Keratinocyte (primary cell): ENCODE measurements around the gene SCP2. TPM values are rescaled to one million over a fixed set of nuclear protein-coding genes. Genes with fewer than 3 reads are reported as not detected.

Source experiments
- DNase-seq: peaks from one replicate; pipeline ENCODE4 v3.0.0-alpha.2; 2011; ENCODE audit warnings: low read depth, missing footprints, low spot score
- FAIRE-seq: peaks from 2 replicates; lab custom pipeline; 2011; peaks lifted over from hg19 to GRCh38; lab: Jason Lieb, UNC
- H2AFZ ChIP-seq: 2 replicates; pipeline ENCODE4 v1.6.0; 2012; ENCODE audit warnings: low read length, control low read depth, inconsistent platforms; ENCODE audit not compliant: control insufficient read depth
- H3K27ac ChIP-seq: 2 replicates; pipeline ENCODE4 v1.5.1; 2011; ENCODE audit warnings: low read length; ENCODE audit not compliant: control insufficient read depth, insufficient read depth
- H3K27me3 ChIP-seq: 3 replicates; pipeline ENCODE4 v1.6.0; 2011; ENCODE audit warnings: low read length; ENCODE audit not compliant: control insufficient read depth, insufficient read depth; ENCODE audit errors: extremely low read depth
- H3K36me3 ChIP-seq, 2 experiments: 2 replicates in 1 of 2; 3 replicates in 1 of 2; pipeline ENCODE4 v1.5.1; 2011; ENCODE audit warnings: low read length in 2 of 2, mild to moderate bottlenecking in 1 of 2; ENCODE audit not compliant: control insufficient read depth in 2 of 2, insufficient read depth in 2 of 2; ENCODE audit errors: extremely low read depth in 1 of 2
- H3K4me1 ChIP-seq: 3 replicates; pipeline ENCODE4 v1.5.1; 2011; ENCODE audit warnings: low read length; ENCODE audit not compliant: control insufficient read depth, insufficient read depth; ENCODE audit errors: extremely low read depth
- H3K4me2 ChIP-seq: 3 replicates; pipeline ENCODE4 v1.6.0; 2011; ENCODE audit warnings: low read depth, low read length; ENCODE audit not compliant: control insufficient read depth, insufficient read depth; ENCODE audit errors: extremely low read depth
- H3K4me3 ChIP-seq, 3 experiments: fragments of 200-600 bp in 1 of 3; sonication (generic) in 1 of 3; 2 replicates in 2 of 3; 3 replicates in 1 of 3; pipeline ENCODE4 v1.5.1; 2011 to 2016; ENCODE audit warnings: low read length in 3 of 3, mild to moderate bottlenecking in 3 of 3, control low read depth in 2 of 3, inconsistent platforms in 1 of 3, low read depth in 1 of 3, mixed read lengths in 1 of 3, mixed run types in 1 of 3, moderate library complexity in 1 of 3; ENCODE audit not compliant: control insufficient read depth in 2 of 3, insufficient read depth in 2 of 3; ENCODE audit errors: extremely low read depth in 1 of 3
- H3K79me2 ChIP-seq: 2 replicates; pipeline ENCODE4 v1.6.0; 2012; ENCODE audit warnings: low read length; ENCODE audit not compliant: control insufficient read depth, insufficient read depth
- H3K9ac ChIP-seq: 3 replicates; pipeline ENCODE4 v1.6.0; 2011; ENCODE audit warnings: low read length; ENCODE audit not compliant: control insufficient read depth, insufficient read depth; ENCODE audit errors: extremely low read depth
- H3K9me1 ChIP-seq: 3 replicates; pipeline ENCODE4 v1.6.0; 2011; ENCODE audit warnings: low read length; ENCODE audit not compliant: control insufficient read depth, insufficient read depth; ENCODE audit errors: extremely low read depth
- H3K9me3 ChIP-seq: 2 replicates; pipeline ENCODE4 v1.5.1; 2012; ENCODE audit warnings: low read depth, low read length; ENCODE audit not compliant: control insufficient read depth
- H4K20me1 ChIP-seq: 3 replicates; pipeline ENCODE4 v1.6.0; 2011; ENCODE audit warnings: low read length; ENCODE audit not compliant: control insufficient read depth, insufficient read depth; ENCODE audit errors: extremely low read depth
- EZH2 ChIP-seq: IDR thresholded peaks from one replicate; pipeline ENCODE4 v1.6.1; 2012; ENCODE audit warnings: inconsistent platforms, mild to moderate bottlenecking, low read length, moderate library complexity
- dilution Hi-C: fragments of 300-500 bp; cut with MboI; formaldehyde crosslinking; loops from one replicate; pipeline ENCODE4 v1.7.0; 2020; ENCODE audit warnings: low sequenced_read_pairs; ENCODE audit not compliant: extremely low pct_ligation_motif_present
- polyA plus RNA-seq, 5 experiments: library from polyadenylated mRNA; depleted of rRNA in 3 of 5; stranded (reverse) in 3 of 5; stranded (forward) in 1 of 5; unstranded in 1 of 5; fragments of >200 nt; gene quantifications; 1 replicate in 1 of 5; 2 replicates in 3 of 5; 3 replicates in 1 of 5; pipeline versions ENCODE4 v1.2.1 to v1.2.3, GENCODE V29; 2011 to 2012; ENCODE audit warnings: missing spikeins in 2 of 5, low read depth in 1 of 5, low replicate concordance in 1 of 5
- TF ChIP-seq, protein P1 (sequence below), 3 experiments: IDR thresholded peaks in 1 of 3; conservative IDR thresholded peaks in 1 of 3; optimal IDR thresholded peaks in 1 of 3; 2 replicates in 2 of 3; 3 replicates in 1 of 3; pipeline versions ENCODE3 to v1.5.1; 2011; ENCODE audit warnings: low read length in 3 of 3, mild to moderate bottlenecking in 3 of 3, moderate library complexity in 2 of 3, control low read depth in 1 of 3, inconsistent platforms in 1 of 3; ENCODE audit not compliant: insufficient read depth in 2 of 3; ENCODE audit errors: extremely low read depth in 1 of 3

The SCP2 gene
- polyA plus RNA-seq, 1 donor (not counting 4 experiments of a cell fraction or from before 2014, with no cell fraction given), result 116 TPM

DNA sequence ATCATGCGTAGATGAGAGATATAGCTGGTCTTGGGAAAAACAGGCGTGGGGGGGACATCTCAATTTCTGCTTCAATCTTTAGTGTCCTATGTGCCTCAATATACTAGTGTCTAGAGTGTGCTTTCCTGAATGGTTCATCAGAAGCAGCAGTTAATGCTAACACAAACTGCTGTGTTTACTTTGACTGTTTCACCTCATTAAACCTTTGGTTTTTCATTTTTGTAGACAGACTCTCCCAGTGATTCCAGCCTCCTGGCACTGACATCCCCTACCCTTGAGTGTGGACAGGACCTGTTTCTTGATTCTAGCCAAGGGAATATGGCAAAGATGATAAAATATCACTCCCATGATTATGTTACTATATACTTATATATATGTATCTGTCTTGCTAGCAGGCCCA, 46.9 kb upstream of the SCP2 start:
- Histone ChIP-seq H3K27me3 (no peaks in the 10 kb centered on the region), H3K4me2 (no peak overlapping the region), H3K36me3 (no peaks in the 10 kb centered on the region), H3K9ac (no peak overlapping the region), H3K4me3 (no peak overlapping the region), H3K4me1 (no peaks in the 10 kb centered on the region), H4K20me1 (no peaks in the 10 kb centered on the region), H3K9me3 (no peaks in the 10 kb centered on the region), H3K79me2 (no peaks in the 10 kb centered on the region), H2AFZ (no peak overlapping the region), H3K9me1 (no peaks in the 10 kb centered on the region), H3K27ac (no peak overlapping the region)
- DNase-seq (no peak), FAIRE-seq (no peak)
- dilution Hi-C loops, result no loop called here
- TF ChIP-seq EZH2, result no peak
- TF ChIP-seq, protein P1, sequence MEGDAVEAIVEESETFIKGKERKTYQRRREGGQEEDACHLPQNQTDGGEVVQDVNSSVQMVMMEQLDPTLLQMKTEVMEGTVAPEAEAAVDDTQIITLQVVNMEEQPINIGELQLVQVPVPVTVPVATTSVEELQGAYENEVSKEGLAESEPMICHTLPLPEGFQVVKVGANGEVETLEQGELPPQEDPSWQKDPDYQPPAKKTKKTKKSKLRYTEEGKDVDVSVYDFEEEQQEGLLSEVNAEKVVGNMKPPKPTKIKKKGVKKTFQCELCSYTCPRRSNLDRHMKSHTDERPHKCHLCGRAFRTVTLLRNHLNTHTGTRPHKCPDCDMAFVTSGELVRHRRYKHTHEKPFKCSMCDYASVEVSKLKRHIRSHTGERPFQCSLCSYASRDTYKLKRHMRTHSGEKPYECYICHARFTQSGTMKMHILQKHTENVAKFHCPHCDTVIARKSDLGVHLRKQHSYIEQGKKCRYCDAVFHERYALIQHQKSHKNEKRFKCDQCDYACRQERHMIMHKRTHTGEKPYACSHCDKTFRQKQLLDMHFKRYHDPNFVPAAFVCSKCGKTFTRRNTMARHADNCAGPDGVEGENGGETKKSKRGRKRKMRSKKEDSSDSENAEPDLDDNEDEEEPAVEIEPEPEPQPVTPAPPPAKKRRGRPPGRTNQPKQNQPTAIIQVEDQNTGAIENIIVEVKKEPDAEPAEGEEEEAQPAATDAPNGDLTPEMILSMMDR (optimal IDR thresholded peaks at IDR 0.05 in 1 of 3, IDR thresholded peaks at IDR 0.05 in 1 of 3, conservative IDR thresholded peaks at IDR 0.05 in 1 of 3; ENCODE audit: extremely low read depth in 1 of 3, insufficient read depth in 2 of 3, low read length in 3 of 3), result no peak

DNA sequence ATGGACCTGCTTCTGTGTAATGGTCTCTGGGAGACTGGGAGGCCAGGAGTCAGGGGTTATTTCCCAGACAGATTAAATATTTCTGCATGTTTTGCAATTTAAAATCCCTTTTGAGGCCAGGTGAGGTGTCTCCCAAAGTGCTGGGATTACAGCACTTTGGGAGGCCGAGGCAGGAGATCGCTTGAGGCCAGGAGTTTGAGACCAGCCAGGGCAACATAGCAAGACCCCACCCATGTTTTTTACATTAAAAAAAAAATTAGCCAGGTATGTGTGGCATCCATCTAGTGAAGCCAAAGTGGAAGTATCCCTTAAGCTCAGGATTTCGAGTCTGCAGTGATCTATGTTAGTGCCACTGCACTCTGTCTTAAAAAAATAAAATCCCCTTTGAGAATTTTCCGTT, 39.6 kb upstream of the SCP2 start:
- Histone ChIP-seq H3K9me3 (no peaks in the 10 kb centered on the region), H3K4me1 (no peaks in the 10 kb centered on the region), H3K9me1 (no peaks in the 10 kb centered on the region), H3K9ac (no peak overlapping the region), H3K4me3 (no peak overlapping the region), H3K36me3 (no peaks in the 10 kb centered on the region), H3K27ac (no peak overlapping the region), H3K27me3 (no peaks in the 10 kb centered on the region), H3K79me2 (no peaks in the 10 kb centered on the region), H4K20me1 (no peaks in the 10 kb centered on the region), H2AFZ (no peak overlapping the region), H3K4me2 (no peak overlapping the region)
- TF ChIP-seq EZH2, result no peak
- TF ChIP-seq, protein P1 (optimal IDR thresholded peaks at IDR 0.05 in 1 of 3, IDR thresholded peaks at IDR 0.05 in 1 of 3, conservative IDR thresholded peaks at IDR 0.05 in 1 of 3; ENCODE audit: extremely low read depth in 1 of 3, insufficient read depth in 2 of 3, low read length in 3 of 3), result no peak
- DNase-seq, result no peak
- dilution Hi-C loops, result no loop called here
- no peak for FAIRE-seq
